LNCaP clone FGC (cell line): ENCODE data around the gene MLH1.

Experiments
- DNase-seq: peaks from one replicate; pipeline ENCODE4 v3.0.0-alpha.2; 2011; ENCODE audit warnings: low read depth
- H3K4me3 ChIP-seq: 2 replicates; pipeline ENCODE4 v1.5.1; 2011; ENCODE audit warnings: mild to moderate bottlenecking, low read depth, low read length, control low read depth
- CTCF ChIP-seq: IDR thresholded peaks from 2 replicates; pipeline ENCODE4 v1.5.1; 2012; ENCODE audit warnings: mild to moderate bottlenecking; ENCODE audit not compliant: control insufficient read depth, insufficient read depth; ENCODE audit errors: extremely low read depth

The MLH1 gene

GRCh38 chr3:37058117-37058516 lies 64.8 kb downstream of the MLH1 start:
- H3K4me3 ChIP-seq: no peak overlapping the region
- no peak for DNase-seq
- no peak for TF ChIP-seq CTCF

- H3K4me3 ChIP-seq: no peak overlapping the region
- no peak for DNase-seq
- TF ChIP-seq CTCF: no peak
Observed at GRCh38 chr3:37064747-37065146, 71.4 kb downstream of the MLH1 start.

- DNase-seq: no peak
- no peak for TF ChIP-seq CTCF
- H3K4me3 ChIP-seq: no peak overlapping the region
Observed at GRCh38 chr3:37067577-37067976, 74.3 kb downstream of the MLH1 start.

- no peak for DNase-seq
- no peak for TF ChIP-seq CTCF
- H3K4me3 ChIP-seq: no peak overlapping the region
Observed at GRCh38 chr3:37068031-37068430, 74.7 kb downstream of the MLH1 start.

- no peak for TF ChIP-seq CTCF
- no peak overlapping the region for H3K4me3 ChIP-seq
- DNase-seq: no peak
Observed at GRCh38 chr3:37071921-37072320, 78.6 kb downstream of the MLH1 start.

GRCh38 chr3:37072892-37073291 lies 79.6 kb downstream of the MLH1 start:
- DNase-seq: peak; percentile 90
- peak overlapping the region; percentile 21; the same call in 1 of the 2 replicates for H3K4me3 ChIP-seq
- TF ChIP-seq CTCF: no peak

GRCh38 chr3:37074178-37074577 lies 80.9 kb downstream of the MLH1 start:
- no peak for TF ChIP-seq CTCF
- no peak for DNase-seq
- no peak overlapping the region for H3K4me3 ChIP-seq
